ENCODE measurements around the gene STARD3. TPM values are rescaled to one million over a fixed set of nuclear protein-coding genes. Genes with fewer than 3 reads are reported as not detected.

STARD3 gene
- total and polyA plus RNA-seq, 2 donors (not counting 3 experiments of a cell fraction or from before 2014, with no cell fraction given) = 51.0 to 75.7 TPM

- no peaks in the 10 kb centered on the region for H3K36me3 ChIP-seq (ENCODE audit: control insufficient read depth in 2 of 2, extremely low read depth in 1 of 2, insufficient read depth in 2 of 2, low read length in 2 of 2)
- ChIA-PET POLR2A (no interaction called here), CTCF (interaction anchor here (1.2 kb wide), 1 partner anchor 61 kb away, joined by 3 read pairs; no protein-coding TSS in a partner anchor)
- intact Hi-C loops (cut with micrococcal nuclease) (no loop called here), dilution Hi-C loops (cut with MboI; ENCODE audit: extremely low pct_ligation_motif_present, low sequenced_read_pairs) (no loop called here)
- H3K9me3 ChIP-seq (replicated peaks; ENCODE audit: control insufficient read depth, insufficient read depth, low read length) = no peaks in the 10 kb centered on the region
- TF ChIP-seq, protein P1, sequence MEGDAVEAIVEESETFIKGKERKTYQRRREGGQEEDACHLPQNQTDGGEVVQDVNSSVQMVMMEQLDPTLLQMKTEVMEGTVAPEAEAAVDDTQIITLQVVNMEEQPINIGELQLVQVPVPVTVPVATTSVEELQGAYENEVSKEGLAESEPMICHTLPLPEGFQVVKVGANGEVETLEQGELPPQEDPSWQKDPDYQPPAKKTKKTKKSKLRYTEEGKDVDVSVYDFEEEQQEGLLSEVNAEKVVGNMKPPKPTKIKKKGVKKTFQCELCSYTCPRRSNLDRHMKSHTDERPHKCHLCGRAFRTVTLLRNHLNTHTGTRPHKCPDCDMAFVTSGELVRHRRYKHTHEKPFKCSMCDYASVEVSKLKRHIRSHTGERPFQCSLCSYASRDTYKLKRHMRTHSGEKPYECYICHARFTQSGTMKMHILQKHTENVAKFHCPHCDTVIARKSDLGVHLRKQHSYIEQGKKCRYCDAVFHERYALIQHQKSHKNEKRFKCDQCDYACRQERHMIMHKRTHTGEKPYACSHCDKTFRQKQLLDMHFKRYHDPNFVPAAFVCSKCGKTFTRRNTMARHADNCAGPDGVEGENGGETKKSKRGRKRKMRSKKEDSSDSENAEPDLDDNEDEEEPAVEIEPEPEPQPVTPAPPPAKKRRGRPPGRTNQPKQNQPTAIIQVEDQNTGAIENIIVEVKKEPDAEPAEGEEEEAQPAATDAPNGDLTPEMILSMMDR (IDR thresholded peaks at IDR 0.05; ENCODE audit: extremely low read depth in 1 of 2, insufficient read depth in 1 of 2, low read depth in 1 of 2, low read length in 2 of 2) = no peak
- TF ChIP-seq GATA2 (IDR thresholded peaks at IDR 0.05; ENCODE audit: insufficient read depth, insufficient read length, low read depth, low read length) = no peak
- TF ChIP-seq MAX (IDR thresholded peaks at IDR 0.05; ENCODE audit: insufficient read depth, insufficient read length) = no peak
- no peak for TF ChIP-seq JUN (IDR thresholded peaks at IDR 0.05; ENCODE audit: borderline replicate concordance, insufficient read depth, insufficient read length, low read depth)
- TF ChIP-seq POLR2AphosphoS5 (IDR thresholded peaks at IDR 0.05; ENCODE audit: insufficient read depth, low read depth, low read length) = no peak
- no peak for TF ChIP-seq POLR2A (IDR thresholded peaks at IDR 0.05; ENCODE audit: low read depth, low read length)
- no peak for TF ChIP-seq MYC (IDR thresholded peaks at IDR 0.05; ENCODE audit: low read depth, low read length)
- no peak for TF ChIP-seq FOS (IDR thresholded peaks at IDR 0.05; ENCODE audit: borderline replicate concordance, insufficient read depth, low read length)
- no peak for TF ChIP-seq EZH2 (IDR thresholded peaks at IDR 0.05; ENCODE audit: borderline replicate concordance, low read depth, low read length, severe bottlenecking)
- no peaks in the 10 kb centered on the region for H3K27me3 ChIP-seq (ENCODE audit: control insufficient read depth in 2 of 2, insufficient read depth in 2 of 2, low read length in 2 of 2)
- no peak overlapping the region for H3K9ac ChIP-seq (replicated peaks; ENCODE audit: extremely low read depth, insufficient read depth, low read length)
- H3K4me1 ChIP-seq (ENCODE audit: control insufficient read depth, extremely low read depth, insufficient read depth, low read length) = peaks cover 9% of the 10 kb centered on the region
- H3K4me2 ChIP-seq (ENCODE audit: insufficient read depth, low read length) = no peak overlapping the region
- no peak for DNase-seq (ENCODE audit: low read depth, low spot score)
- H2AFZ ChIP-seq (ENCODE audit: low read depth, low read length) = no peak overlapping the region
- H3K27ac ChIP-seq (ENCODE audit: insufficient read depth, low read depth, low read length) = no peak overlapping the region
- no peak for FAIRE-seq
- H3K4me3 ChIP-seq (replicated peaks in 1 of 3; ENCODE audit: insufficient read depth in 1 of 3, low read depth in 1 of 3, low read length in 3 of 3) = no peak overlapping the region
- no TSS peak for BruUV-seq (replicated peaks)
- no peaks in the 10 kb centered on the region for H4K20me1 ChIP-seq (replicated peaks; ENCODE audit: control insufficient read depth, extremely low read depth, insufficient read depth, low read length)
- H3K79me2 ChIP-seq (ENCODE audit: control insufficient read depth, insufficient read depth, low read length) = no peaks in the 10 kb centered on the region
- H3K9me1 ChIP-seq (replicated peaks; ENCODE audit: control insufficient read depth, extremely low read depth, insufficient read depth, low read length) = no peaks in the 10 kb centered on the region
These were observed 47.6 kb downstream of the STARD3 start for GRCh38 chr17:39684369-39685192.

Measured in endothelial cell of umbilical vein (primary cell).